Astrocyte of the spinal cord (primary cell): ENCODE data around the gene RUNDC1.
"Not testable (repeated sequence)": the region's sequence is repeated elsewhere in the genome, so short reads cannot be mapped to it uniquely, and the experiment has no call there.

ENCODE experiments used
- DNase-seq: peaks from one replicate; pipeline ENCODE4 v3.0.0; 2011; ENCODE audit warnings: low read depth, low spot score
- H3K4me3 ChIP-seq: 2 replicates; pipeline ENCODE4 v1.5.1; 2011; ENCODE audit warnings: low read depth, mild to moderate bottlenecking, low read length, moderate library complexity
- in situ Hi-C: cut with HindIII; loops from 2 replicates; pipeline ENCODE4 v1.10.0; 2017; ENCODE audit warnings: low sequenced_read_pairs
- TF ChIP-seq, protein P1 (sequence below): IDR thresholded peaks from 2 replicates; pipeline ENCODE4 v1.5.1; 2012; ENCODE audit warnings: low read depth, mild to moderate bottlenecking, low read length, inconsistent platforms

Gene RUNDC1

DNA sequence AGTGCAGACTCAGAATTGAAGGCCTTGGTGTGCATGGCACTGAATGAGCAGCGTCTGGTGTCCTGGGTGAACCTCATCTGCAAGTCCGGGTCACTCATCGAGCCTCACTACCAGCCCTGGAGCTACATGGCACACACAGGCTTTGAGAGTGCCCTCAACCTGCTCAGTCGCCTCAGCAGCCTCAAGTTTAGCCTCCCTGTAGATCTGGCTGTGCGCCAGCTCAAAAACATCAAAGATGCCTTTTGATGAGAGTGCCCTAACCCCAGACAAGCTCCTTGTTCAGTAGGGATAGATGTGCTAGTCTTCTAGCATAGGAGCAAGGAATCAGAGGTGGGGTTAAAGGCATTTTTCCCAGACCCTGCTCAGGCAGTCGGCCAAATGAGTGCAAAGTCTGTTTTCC, 11.1 kb downstream of the RUNDC1 start:
- H3K4me3 ChIP-seq, result no peak overlapping the region
- DNase-seq, result no peak
- TF ChIP-seq, protein P1, sequence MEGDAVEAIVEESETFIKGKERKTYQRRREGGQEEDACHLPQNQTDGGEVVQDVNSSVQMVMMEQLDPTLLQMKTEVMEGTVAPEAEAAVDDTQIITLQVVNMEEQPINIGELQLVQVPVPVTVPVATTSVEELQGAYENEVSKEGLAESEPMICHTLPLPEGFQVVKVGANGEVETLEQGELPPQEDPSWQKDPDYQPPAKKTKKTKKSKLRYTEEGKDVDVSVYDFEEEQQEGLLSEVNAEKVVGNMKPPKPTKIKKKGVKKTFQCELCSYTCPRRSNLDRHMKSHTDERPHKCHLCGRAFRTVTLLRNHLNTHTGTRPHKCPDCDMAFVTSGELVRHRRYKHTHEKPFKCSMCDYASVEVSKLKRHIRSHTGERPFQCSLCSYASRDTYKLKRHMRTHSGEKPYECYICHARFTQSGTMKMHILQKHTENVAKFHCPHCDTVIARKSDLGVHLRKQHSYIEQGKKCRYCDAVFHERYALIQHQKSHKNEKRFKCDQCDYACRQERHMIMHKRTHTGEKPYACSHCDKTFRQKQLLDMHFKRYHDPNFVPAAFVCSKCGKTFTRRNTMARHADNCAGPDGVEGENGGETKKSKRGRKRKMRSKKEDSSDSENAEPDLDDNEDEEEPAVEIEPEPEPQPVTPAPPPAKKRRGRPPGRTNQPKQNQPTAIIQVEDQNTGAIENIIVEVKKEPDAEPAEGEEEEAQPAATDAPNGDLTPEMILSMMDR, result no peak
- in situ Hi-C loops, result no loop called here

DNA sequence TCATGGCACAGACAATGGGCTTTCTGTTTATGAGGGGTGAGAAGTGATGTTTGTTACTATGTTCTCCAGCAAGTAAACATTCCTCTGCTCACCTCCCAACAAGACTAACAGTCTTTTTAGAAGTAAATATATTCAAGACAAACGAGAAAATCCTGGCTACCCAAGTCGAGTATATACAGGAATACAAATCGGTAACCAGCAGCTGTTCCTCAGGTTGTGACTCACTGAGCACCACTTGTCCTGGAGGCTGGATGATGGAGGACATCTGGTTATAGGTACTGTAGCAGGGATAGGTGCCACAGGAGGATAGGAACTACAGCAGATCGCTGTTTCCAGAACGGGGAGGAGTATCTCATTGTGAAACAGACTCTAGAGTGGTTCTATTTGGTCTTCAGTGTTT, 12.5 kb downstream of the RUNDC1 start:
- no peak overlapping the region for H3K4me3 ChIP-seq
- in situ Hi-C loops, result no loop called here
- DNase-seq, result no peak
- TF ChIP-seq, protein P1, result no peak

DNA sequence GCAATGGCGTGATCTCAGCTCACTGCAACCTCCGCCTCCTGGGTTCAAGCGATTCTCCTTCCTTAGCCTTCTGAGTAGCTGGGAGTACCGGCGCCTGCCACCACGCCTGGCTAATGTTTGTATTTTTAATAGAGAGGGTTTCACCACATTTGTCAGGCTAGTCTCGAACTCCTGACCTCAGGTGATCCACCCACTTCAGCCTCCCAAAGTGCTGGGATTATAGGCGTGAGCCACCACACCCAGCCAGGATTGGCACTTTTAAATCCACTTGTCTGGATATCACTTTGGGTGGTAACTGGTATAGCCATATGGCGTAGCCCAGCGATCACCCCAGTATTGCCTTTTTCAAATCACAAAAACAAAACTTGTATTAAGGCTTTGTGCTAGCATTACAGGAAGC, 13.5 kb downstream of the RUNDC1 start:
- H3K4me3 ChIP-seq, in situ Hi-C loops, DNase-seq: not testable (repeated sequence)

DNA sequence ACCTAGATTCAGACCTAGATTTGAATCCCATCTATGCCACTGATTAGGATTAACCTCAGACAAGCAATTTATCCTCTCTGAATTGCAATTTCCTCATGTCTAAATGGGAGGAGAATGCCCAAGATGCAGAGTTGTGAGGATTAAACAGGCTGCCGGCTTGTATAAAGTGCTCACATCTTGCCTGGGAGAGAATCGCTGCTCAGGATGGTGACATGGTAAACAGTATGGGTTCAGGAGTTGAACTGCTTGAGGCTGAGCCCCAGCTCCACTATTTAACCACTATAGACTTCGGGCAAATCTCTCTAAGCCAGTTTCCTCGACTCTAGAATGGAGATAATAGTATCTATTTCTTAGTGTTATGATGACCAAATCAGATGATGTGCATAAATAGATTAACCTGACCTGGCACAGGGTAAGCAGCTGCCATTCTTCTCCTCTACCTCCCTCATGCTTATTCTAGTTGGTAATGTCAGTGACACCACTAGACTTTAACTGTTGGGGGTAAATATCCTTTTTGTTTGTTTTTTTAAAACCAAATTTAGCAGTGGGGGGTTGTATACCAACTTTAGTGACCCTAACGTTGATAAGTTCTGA, 17.1 kb downstream of the RUNDC1 start:
- H3K4me3 ChIP-seq, result peak overlapping the region; percentile 10
- DNase-seq, result no peak
- TF ChIP-seq, protein P1, result no peak
- in situ Hi-C loops, result no loop called here

DNA sequence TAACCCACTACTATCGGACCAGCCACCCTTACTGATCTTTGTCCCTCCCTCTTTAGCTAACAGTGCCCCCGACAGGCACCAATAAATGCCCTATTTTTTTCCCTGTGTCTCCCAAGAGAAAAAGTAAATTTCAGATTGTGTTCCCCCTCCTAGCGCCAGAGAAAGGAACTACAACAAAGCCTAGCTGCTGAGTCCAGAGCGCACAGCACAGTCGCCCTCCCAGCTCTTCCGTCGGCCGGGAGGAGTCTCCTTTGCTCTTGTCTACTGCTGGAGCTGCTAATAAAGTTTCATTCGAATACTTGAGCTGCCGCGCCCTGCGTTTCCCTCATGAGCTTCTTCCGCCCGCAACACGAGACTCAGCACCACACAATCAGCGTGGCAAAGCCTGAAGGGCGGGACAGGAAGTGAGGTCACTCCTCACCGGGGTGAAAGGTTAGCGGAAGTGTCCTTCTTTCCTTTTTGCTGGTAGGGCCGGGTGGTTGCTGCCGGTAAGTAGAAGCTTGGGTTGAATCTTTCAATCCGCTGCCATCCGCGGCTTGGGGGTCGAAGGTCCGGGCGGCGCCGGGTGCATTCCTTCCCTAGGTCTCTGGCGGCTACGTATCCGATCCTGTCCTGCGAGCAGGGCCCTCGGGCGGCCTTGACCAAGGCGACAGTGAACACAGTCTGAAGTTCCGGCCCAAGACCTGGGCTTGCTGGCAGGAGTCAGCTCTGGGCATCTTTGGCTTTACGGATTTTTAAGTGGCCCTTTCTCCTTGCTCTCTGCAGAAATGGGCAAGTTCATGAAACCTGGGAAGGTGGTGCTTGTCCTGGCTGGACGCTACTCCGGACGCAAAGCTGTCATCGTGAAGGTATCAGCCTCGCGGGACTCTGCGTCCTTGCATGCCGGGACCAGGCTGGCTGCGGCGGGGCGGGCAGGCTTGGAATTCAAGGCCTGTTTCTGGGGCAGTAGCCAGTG, 17.9 kb downstream of the RUNDC1 start, which contains the start of gene RPL27:
RPL27 (plus strand) TSS at position 436 of the 955 bp plus-strand sequence; CDS start at position 768, 332 bp downstream.
- in situ Hi-C loops, result no loop called here
- TF ChIP-seq, protein P1, result peak; percentile 85

DNA sequence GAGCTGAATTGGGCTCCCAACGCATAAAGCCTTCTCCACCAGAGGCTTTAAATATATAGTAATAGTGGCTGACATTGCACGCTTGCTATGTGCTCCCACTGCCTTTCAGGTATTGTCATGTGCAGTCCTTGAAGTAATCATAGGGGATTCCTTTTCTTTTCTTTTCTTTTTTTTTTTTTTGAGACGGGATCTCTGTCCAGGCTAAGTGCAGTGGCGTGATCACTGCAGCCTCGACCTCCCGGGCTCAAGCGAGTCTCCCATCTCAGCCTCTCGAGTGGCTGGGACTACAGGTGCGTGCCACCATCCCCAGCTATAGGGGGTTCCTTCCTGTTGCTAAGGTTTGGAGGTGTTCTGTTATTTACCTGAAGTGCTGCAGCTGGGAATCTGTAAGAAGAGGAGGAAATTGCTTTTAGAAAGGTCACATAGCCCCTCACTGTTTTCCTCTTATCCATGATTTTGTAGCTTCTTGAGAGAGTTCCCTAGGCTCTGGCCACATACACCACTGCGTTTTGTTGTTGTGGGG, 18.7 kb downstream of the RUNDC1 start:
- TF ChIP-seq, protein P1, result no peak
- peak overlapping the region; percentile 92 for H3K4me3 ChIP-seq
- no peak for DNase-seq
- in situ Hi-C loops, result no loop called here

More for the DNA sequence above, 17.9 kb downstream of the RUNDC1 start, which contains the start of gene RPL27:
- peak within 1 kb of the TSS; percentile 92 for H3K4me3 ChIP-seq
- peak; percentile 100 for DNase-seq

DNA sequence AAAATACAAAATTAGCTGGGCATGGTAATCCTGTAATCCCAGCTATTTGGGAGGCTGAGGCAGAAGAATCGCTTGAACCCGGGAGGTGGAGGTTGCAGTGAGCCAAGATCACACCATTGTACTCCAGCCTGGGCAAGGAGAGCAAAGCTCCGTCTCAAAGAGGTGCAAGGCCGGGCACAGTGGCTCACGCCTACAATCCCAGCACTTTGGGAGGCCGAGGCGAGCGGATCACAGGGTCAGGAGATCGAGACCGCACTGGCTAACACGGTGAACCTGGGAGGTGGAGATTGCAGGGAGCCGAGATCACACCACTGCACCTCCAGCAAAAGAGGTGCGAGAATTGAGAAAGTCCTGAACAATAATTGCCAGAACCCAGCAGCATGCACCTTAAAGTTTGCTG, 20.5 kb downstream of the RUNDC1 start:
- DNase-seq, in situ Hi-C loops: not testable (repeated sequence)

More for the DNA sequence above, 20.5 kb downstream of the RUNDC1 start:
- H3K4me3 ChIP-seq, result not testable (repeated sequence)
